ENCODE results near the gene DOK7. TPM values are rescaled to one million over a fixed set of nuclear protein-coding genes. Genes with fewer than 3 reads are reported as not detected.

Gene DOK7
- total RNA-seq, 1 donor from 2014 or later, result 33.5 TPM

DNA sequence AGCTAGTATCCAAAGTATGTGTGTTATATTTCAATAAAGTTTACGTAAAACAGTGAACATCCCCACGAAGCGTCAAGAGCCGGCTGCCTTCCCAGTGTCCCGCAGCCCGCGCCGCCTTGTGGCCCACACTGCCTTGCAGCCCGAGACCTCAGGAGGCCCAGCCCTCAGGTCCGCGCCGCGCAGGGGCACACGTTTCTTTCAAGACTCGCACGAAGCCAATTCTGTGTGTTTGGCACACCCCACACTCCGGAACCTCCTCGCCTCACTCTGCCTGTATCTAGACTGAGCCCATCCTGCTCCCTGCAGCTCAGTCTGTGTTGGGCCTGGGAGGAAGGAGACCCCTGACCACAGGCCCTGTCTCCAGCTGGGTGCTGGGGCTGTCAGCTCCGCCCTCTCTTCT lies 63.4 kb downstream of the DOK7 start:
- Histone ChIP-seq H3K4me1 (peaks cover 3 to 13% of the 10 kb centered on the region in 2 donors), H3K27ac (no peak overlapping the region), H3K36me3 (peaks cover 45 to 63% of the 10 kb centered on the region in 2 donors), H3K9me3 (no peaks in the 10 kb centered on the region), H3K27me3 (no peaks in the 10 kb centered on the region), H3K4me3 (no peak overlapping the region)
- DNase-seq (ENCODE audit: low spot score in 2 of 2), result no peak
- TF ChIP-seq, protein P1, sequence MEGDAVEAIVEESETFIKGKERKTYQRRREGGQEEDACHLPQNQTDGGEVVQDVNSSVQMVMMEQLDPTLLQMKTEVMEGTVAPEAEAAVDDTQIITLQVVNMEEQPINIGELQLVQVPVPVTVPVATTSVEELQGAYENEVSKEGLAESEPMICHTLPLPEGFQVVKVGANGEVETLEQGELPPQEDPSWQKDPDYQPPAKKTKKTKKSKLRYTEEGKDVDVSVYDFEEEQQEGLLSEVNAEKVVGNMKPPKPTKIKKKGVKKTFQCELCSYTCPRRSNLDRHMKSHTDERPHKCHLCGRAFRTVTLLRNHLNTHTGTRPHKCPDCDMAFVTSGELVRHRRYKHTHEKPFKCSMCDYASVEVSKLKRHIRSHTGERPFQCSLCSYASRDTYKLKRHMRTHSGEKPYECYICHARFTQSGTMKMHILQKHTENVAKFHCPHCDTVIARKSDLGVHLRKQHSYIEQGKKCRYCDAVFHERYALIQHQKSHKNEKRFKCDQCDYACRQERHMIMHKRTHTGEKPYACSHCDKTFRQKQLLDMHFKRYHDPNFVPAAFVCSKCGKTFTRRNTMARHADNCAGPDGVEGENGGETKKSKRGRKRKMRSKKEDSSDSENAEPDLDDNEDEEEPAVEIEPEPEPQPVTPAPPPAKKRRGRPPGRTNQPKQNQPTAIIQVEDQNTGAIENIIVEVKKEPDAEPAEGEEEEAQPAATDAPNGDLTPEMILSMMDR (IDR thresholded peaks at IDR 0.05), result no peak
- intact Hi-C loops (cut with DNase I), result no loop called here

DNA sequence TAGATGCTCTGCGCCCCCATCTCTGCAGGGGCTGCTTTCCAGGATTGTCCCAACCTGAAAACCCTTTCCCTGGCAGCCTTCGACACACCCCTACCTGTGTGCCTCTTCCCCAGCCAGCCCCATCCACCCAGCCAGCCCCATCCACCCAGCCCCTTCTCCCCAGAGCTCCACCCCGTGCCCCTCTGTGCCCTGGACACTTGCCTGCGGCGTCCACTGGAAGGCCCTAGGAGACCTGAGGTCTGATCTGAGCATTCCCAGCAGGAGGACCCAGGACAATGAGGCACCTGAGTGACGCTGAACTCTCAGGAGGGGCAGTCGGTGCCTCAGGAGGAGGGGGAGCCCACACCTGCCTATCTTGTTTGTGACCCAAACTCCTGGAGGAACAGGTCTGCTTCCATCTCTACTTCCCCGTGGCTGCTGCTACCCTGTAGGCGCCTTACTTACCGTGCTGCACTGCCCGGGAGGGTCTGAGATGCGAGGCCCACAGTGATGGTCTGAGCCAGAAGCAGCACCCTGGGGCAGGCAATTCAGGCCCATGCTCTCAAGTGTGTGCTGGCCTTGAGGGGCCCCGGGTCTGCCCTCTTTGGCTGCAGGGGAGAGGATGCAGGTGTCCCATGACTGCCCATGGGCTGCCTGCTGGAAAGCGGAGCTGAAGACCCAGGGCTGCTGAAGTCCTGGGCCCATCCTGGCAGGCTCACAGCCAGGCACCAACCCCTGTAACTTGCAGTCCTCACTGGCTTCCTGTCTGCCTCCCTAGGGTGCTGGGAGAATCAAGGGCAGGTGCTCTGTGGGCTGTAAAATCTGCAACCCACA lies 64.2 kb downstream of the DOK7 start:
- H3K36me3 ChIP-seq, result peaks cover 39 to 54% of the 10 kb centered on the region in 2 donors
- no peaks in the 10 kb centered on the region for H3K9me3 ChIP-seq
- TF ChIP-seq, protein P1 (IDR thresholded peaks at IDR 0.05), result no peak
- DNase-seq (ENCODE audit: low spot score in 2 of 2), result no peak
- intact Hi-C loops (cut with DNase I), result no loop called here
- H3K27ac ChIP-seq, result no peak overlapping the region
- no peak overlapping the region for H3K4me3 ChIP-seq
- H3K4me1 ChIP-seq, result peaks cover 3 to 13% of the 10 kb centered on the region in 2 donors
- no peaks in the 10 kb centered on the region for H3K27me3 ChIP-seq

DNA sequence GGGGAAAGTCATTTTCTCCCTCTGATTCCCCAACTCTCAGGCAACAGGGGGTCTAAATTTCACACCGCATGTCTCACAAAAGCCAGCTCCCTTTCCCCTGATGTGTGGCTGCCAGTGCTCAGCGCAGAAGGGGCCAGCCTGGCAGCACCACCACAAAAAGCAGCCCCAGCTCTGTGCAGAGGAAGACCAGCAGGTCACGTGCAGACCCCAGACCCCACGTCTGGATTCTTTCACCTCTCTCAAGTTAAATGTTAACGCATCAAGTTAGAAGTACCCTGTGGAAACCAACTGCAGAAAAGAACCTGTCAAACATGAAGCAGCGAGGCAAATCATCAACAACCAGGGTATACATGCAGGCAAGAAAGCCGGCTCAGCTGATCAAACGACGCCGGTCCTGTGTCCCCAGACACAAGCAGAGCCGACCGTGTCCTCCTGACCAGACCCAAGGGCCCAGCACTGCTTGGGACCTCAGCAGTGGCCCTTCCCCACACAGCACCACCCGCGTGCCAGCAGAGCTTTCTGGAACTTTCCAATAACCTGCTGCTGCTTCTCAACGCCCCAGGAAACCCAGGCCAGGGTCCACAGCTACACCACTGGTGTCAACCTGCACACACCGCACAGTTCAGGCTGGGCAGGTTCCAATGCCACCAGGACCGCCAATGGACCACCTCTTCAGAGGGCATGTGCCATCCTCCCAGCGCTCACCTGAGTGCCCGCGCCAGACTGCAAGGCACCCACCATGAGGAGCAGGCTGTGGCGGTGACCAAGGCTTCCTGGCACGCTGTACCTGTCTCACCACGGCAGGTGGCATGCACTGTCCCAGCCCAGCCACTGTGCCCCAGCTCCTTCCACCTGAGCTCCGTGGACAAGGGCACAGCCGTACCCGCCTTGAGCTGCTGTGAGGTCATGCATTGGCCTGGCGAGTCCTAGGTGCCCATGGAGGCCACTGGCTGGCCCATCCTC lies 65.1 kb downstream of the DOK7 start:
- no peak overlapping the region for H3K27ac ChIP-seq
- no peak for DNase-seq (ENCODE audit: low spot score in 2 of 2)
- H3K27me3 ChIP-seq, result no peaks in the 10 kb centered on the region
- intact Hi-C loops (cut with DNase I), result no loop called here
- peaks cover 33 to 45% of the 10 kb centered on the region in 2 donors for H3K36me3 ChIP-seq
- peaks cover 3 to 20% of the 10 kb centered on the region in 2 donors for H3K4me1 ChIP-seq
- TF ChIP-seq, protein P1 (IDR thresholded peaks at IDR 0.05), result no peak
- no peak overlapping the region for H3K4me3 ChIP-seq
- no peaks in the 10 kb centered on the region for H3K9me3 ChIP-seq

DNA sequence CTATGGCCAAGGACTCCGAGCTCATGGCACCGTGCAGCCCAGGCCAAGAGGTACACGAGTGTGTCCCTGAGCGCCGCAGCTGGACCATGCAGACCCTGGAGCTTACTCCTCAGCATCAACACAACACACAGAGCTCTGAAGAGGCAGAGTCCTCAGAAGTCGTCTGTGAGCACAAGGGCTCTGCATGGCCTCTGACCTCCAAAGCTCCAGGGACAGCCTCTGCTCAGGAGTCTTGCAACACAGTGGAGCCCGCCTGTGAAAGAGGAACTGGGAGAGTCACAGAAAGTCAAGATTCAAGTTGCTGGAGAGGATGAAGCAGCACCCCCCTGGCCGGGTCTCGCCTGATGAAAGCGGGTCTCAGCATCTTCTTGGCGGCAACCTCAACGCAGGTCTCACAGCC lies 66.3 kb downstream of the DOK7 start:
- Histone ChIP-seq H3K36me3 (peaks cover 21 to 34% of the 10 kb centered on the region in 2 donors), H3K4me1 (peaks cover 3 to 20% of the 10 kb centered on the region in 2 donors), H3K27ac (no peak overlapping the region), H3K9me3 (no peaks in the 10 kb centered on the region), H3K27me3 (no peaks in the 10 kb centered on the region), H3K4me3 (no peak overlapping the region)
- intact Hi-C loops (cut with DNase I), result no loop called here
- TF ChIP-seq, protein P1 (IDR thresholded peaks at IDR 0.05), result no peak
- DNase-seq (ENCODE audit: low spot score in 2 of 2), result no peak

DNA sequence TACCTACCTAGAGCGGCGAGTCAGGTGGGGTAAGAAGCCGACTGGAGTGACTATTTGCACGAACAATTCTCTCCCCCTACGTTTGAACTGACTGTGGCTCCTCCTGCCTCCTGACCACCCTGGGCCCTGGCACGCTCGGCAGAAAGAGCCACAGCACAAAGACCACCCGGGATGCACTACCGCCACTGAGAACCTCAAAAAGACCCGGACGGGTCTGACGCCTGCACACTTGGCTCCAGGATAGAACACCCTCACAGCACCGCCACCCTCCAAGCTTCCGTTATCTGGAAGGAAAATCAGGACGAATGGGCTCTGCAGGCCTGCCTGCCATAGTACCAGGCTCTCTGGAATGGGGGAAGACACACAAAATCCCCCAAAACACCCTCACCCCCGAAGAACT lies 66.9 kb downstream of the DOK7 start:
- intact Hi-C loops (cut with DNase I), result no loop called here
- Histone ChIP-seq H3K27me3 (no peaks in the 10 kb centered on the region), H3K4me1 (peaks cover 3 to 20% of the 10 kb centered on the region in 2 donors), H3K4me3 (no peak overlapping the region), H3K36me3 (peaks cover 14 to 27% of the 10 kb centered on the region in 2 donors), H3K9me3 (no peaks in the 10 kb centered on the region), H3K27ac (no peak overlapping the region)
- DNase-seq (ENCODE audit: low spot score in 2 of 2), result no peak
- TF ChIP-seq, protein P1 (IDR thresholded peaks at IDR 0.05), result no peak

Measured in ascending aorta (tissue), 2 donors.